ENCODE results near the gene ZNF135.

Gene ZNF135

DNA sequence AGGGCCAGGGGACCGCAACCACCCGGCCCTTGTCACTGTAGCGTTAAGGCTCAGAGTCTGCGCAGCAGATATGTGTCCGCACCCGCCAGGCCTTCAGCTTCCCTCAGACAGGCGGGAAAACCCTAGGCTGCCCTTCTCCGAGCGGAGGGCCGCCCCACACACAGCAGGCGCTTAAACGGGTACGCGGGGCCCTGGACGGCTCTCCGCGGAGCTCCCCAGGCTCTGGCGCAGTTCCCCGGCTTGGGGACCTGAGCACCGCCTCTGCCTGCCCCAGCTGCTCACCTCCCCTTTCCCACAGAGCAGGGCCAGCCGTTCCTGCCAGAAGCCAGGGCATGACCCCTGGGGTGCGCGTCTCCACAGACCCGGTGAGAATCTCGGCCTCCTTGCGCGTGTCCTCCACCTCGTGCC, 593 bp downstream of the ZNF135 start:
- Histone ChIP-seq H3K14ac (ENCODE audit: low read length) (peak overlapping the region; percentile 85), H2BK5ac (ENCODE audit: low read length) (peak overlapping the region; percentile 83), H4K8ac (ENCODE audit: low read depth, low read length) (peak overlapping the region; percentile 83), H3K4me3 (ENCODE audit: low read length in 2 of 2) (peak overlapping the region; percentile 36 to 79), H2AK5ac (ENCODE audit: low read depth, low read length) (peak overlapping the region; percentile 99), H3K79me1 (ENCODE audit: low read depth, low read length) (peaks cover 5% of the 10 kb centered on the region), H3K23ac (ENCODE audit: low read depth, low read length, poor library complexity) (peak overlapping the region; percentile 50), H2BK120ac (ENCODE audit: low read depth, low read length) (no peak overlapping the region), H2AFZ (ENCODE audit: low read length) (peak overlapping the region; percentile 91), H2BK12ac (ENCODE audit: low read length) (peak overlapping the region; percentile 33), H3K9ac (ENCODE audit: low read depth, low read length, poor library complexity) (peak overlapping the region; percentile 76), H4K91ac (ENCODE audit: low read depth, low read length, poor library complexity) (peak overlapping the region; percentile 76), H3K27me3 (ENCODE audit: control insufficient read depth in 3 of 3, insufficient read depth in 3 of 3, low read depth in 1 of 3, low read length in 3 of 3) (no peaks in the 10 kb centered on the region), H3K27ac (replicated peaks; ENCODE audit: low read length) (peak overlapping the region; percentile 64), H3K9me3 (replicated peaks in 1 of 2; ENCODE audit: control insufficient read depth in 2 of 2, insufficient read depth in 1 of 2, low read depth in 1 of 2, low read length in 2 of 2) (peaks cover 25 to 68% of the 10 kb centered on the region in 2 donors), H3K4me2 (ENCODE audit: insufficient read depth, low read length, poor library complexity, severe bottlenecking) (peak overlapping the region; percentile 48), H2BK15ac (ENCODE audit: low read length) (peak overlapping the region; percentile 97), H3K18ac (ENCODE audit: low read length) (peak overlapping the region; percentile 95), H3K4ac (ENCODE audit: low read length) (peak overlapping the region; percentile 91), H3K36me3 (replicated peaks in 1 of 2; ENCODE audit: control insufficient read depth in 2 of 2, insufficient read depth in 2 of 2, low read length in 2 of 2) (peaks cover 0 to 3% of the 10 kb centered on the region in 2 donors), H3K4me1 (ENCODE audit: control insufficient read depth in 2 of 2, insufficient read depth in 1 of 2, low read depth in 1 of 2, low read length in 2 of 2) (peaks cover 0 to 4% of the 10 kb centered on the region in 2 donors)
- WGBS, 2 donors (ENCODE audit: extremely low coverage in 2 of 2, insufficient read length in 2 of 2, insufficient replicate concordance in 1 of 2): no CpG with 5 or more reads among the region's 28 CpGs
- no peak for DNase-seq (ENCODE audit: low spot score)

DNA sequence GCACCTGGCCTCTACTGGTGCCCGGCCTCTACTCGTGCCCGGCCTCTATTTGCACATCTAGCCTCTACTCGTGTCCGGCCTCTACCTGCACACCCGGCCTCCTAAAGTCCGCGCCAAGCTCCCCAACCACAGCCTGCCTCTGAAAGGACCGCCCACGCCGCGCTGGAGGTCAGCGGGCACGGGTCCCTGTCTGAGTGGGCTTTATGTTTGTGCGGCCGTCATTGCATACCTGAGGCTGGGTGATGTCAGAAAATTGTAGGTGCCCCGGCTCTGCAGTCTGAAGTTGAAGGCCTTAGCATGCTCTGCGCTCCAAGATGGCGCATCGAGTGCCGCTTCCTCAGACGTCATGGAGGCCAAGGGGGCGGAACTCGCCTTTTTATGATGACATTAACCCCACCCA, 1.1 kb downstream of the ZNF135 start:
- Histone ChIP-seq H3K4me3 (ENCODE audit: low read length in 2 of 2) (no peak overlapping the region), H3K36me3 (replicated peaks in 1 of 2; ENCODE audit: control insufficient read depth in 2 of 2, insufficient read depth in 2 of 2, low read length in 2 of 2) (peaks cover 0 to 3% of the 10 kb centered on the region in 2 donors), H2BK15ac (ENCODE audit: low read length) (peak overlapping the region; percentile 97), H4K8ac (ENCODE audit: low read depth, low read length) (peak overlapping the region; percentile 83), H2BK12ac (ENCODE audit: low read length) (peak overlapping the region; percentile 33), H2BK120ac (ENCODE audit: low read depth, low read length) (no peak overlapping the region), H3K23ac (ENCODE audit: low read depth, low read length, poor library complexity) (peak overlapping the region; percentile 50), H2BK5ac (ENCODE audit: low read length) (peak overlapping the region; percentile 43), H3K27ac (replicated peaks; ENCODE audit: low read length) (no peak overlapping the region), H3K14ac (ENCODE audit: low read length) (no peak overlapping the region), H3K79me1 (ENCODE audit: low read depth, low read length) (peaks cover 5% of the 10 kb centered on the region), H3K4me2 (ENCODE audit: insufficient read depth, low read length, poor library complexity, severe bottlenecking) (no peak overlapping the region), H3K9me3 (replicated peaks in 1 of 2; ENCODE audit: control insufficient read depth in 2 of 2, insufficient read depth in 1 of 2, low read depth in 1 of 2, low read length in 2 of 2) (peaks cover 25 to 68% of the 10 kb centered on the region in 2 donors), H3K9ac (ENCODE audit: low read depth, low read length, poor library complexity) (peak overlapping the region; percentile 76), H3K4ac (ENCODE audit: low read length) (peak overlapping the region; percentile 54), H2AFZ (ENCODE audit: low read length) (no peak overlapping the region), H2AK5ac (ENCODE audit: low read depth, low read length) (peak overlapping the region; percentile 99), H4K91ac (ENCODE audit: low read depth, low read length, poor library complexity) (peak overlapping the region; percentile 76), H3K4me1 (ENCODE audit: control insufficient read depth in 2 of 2, insufficient read depth in 1 of 2, low read depth in 1 of 2, low read length in 2 of 2) (peaks cover 0 to 4% of the 10 kb centered on the region in 2 donors), H3K18ac (ENCODE audit: low read length) (peak overlapping the region; percentile 95), H3K27me3 (ENCODE audit: control insufficient read depth in 3 of 3, insufficient read depth in 3 of 3, low read depth in 1 of 3, low read length in 3 of 3) (no peaks in the 10 kb centered on the region)
- WGBS, 2 donors (ENCODE audit: extremely low coverage in 2 of 2, insufficient read length in 2 of 2, insufficient replicate concordance in 1 of 2): no CpG with 5 or more reads among the region's 24 CpGs
- DNase-seq (ENCODE audit: low spot score): no peak

DNA sequence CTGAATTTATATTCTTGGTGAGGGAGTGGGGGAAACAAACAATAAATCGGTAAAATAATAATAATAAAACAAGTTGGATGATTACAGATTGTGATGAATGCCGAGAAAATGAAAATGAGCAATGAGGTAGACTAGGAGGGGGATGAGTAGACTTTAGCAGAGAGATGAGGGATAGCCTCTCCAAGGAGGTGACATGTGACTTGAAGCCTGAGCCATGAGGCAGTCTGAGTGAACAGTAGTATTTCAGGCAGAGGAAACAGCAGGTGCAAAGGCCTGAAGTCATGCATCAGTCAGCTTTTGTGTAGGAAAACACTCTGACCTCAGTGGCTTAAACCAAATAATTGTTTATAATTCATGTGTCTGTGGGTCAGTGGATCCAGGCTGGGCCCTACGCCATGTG, 4.6 kb downstream of the ZNF135 start:
- Histone ChIP-seq H3K79me1 (ENCODE audit: low read depth, low read length) (peaks cover 5% of the 10 kb centered on the region), H2AK5ac (ENCODE audit: low read depth, low read length) (no peak overlapping the region), H4K8ac (ENCODE audit: low read depth, low read length) (no peak overlapping the region), H3K4me2 (ENCODE audit: insufficient read depth, low read length, poor library complexity, severe bottlenecking) (no peak overlapping the region), H3K18ac (ENCODE audit: low read length) (no peak overlapping the region), H2BK5ac (ENCODE audit: low read length) (no peak overlapping the region), H3K27ac (replicated peaks; ENCODE audit: low read length) (no peak overlapping the region), H3K36me3 (replicated peaks in 1 of 2; ENCODE audit: control insufficient read depth in 2 of 2, insufficient read depth in 2 of 2, low read length in 2 of 2) (peaks cover 0 to 16% of the 10 kb centered on the region in 2 donors), H2BK15ac (ENCODE audit: low read length) (no peak overlapping the region), H3K4ac (ENCODE audit: low read length) (no peak overlapping the region), H4K91ac (ENCODE audit: low read depth, low read length, poor library complexity) (no peak overlapping the region), H3K9me3 (replicated peaks in 1 of 2; ENCODE audit: control insufficient read depth in 2 of 2, insufficient read depth in 1 of 2, low read depth in 1 of 2, low read length in 2 of 2) (peaks cover 48 to 78% of the 10 kb centered on the region in 2 donors), H3K14ac (ENCODE audit: low read length) (no peak overlapping the region), H2BK120ac (ENCODE audit: low read depth, low read length) (no peak overlapping the region), H3K27me3 (ENCODE audit: control insufficient read depth in 3 of 3, insufficient read depth in 3 of 3, low read depth in 1 of 3, low read length in 3 of 3) (no peaks in the 10 kb centered on the region), H2BK12ac (ENCODE audit: low read length) (no peak overlapping the region), H3K4me3 (ENCODE audit: low read length in 2 of 2) (no peak overlapping the region), H3K9ac (ENCODE audit: low read depth, low read length, poor library complexity) (no peak overlapping the region), H2AFZ (ENCODE audit: low read length) (no peak overlapping the region), H3K23ac (ENCODE audit: low read depth, low read length, poor library complexity) (no peak overlapping the region), H3K4me1 (ENCODE audit: control insufficient read depth in 2 of 2, insufficient read depth in 1 of 2, low read depth in 1 of 2, low read length in 2 of 2) (peaks cover 0 to 4% of the 10 kb centered on the region in 2 donors)
- DNase-seq (ENCODE audit: low spot score): no peak
- WGBS, 2 donors (ENCODE audit: extremely low coverage in 2 of 2, insufficient read length in 2 of 2, insufficient replicate concordance in 1 of 2): no CpG with 5 or more reads among the region's 3 CpGs

DNA sequence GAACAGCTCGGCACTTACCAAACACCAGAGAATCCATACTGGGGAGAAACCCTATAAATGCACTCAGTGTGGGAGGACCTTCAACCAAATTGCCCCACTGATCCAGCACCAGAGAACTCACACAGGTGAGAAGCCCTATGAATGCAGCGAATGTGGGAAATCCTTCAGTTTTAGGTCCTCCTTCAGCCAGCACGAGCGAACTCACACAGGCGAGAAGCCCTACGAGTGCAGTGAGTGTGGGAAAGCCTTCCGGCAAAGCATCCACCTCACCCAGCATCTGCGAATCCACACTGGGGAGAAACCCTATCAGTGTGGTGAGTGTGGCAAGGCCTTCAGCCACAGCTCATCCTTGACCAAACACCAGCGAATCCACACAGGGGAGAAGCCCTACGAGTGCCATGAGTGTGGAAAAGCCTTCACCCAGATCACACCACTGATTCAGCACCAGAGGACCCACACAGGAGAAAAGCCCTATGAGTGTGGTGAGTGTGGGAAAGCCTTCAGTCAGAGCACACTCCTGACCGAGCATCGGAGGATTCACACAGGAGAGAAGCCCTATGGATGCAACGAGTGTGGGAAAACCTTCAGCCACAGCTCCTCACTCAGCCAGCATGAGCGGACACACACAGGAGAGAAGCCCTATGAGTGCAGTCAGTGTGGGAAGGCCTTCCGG, 8.3 kb downstream of the ZNF135 start:
- Histone ChIP-seq H2BK12ac (ENCODE audit: low read length) (no peak overlapping the region), H3K4me1 (ENCODE audit: control insufficient read depth in 2 of 2, insufficient read depth in 1 of 2, low read depth in 1 of 2, low read length in 2 of 2) (no peaks in the 10 kb centered on the region), H3K9me3 (replicated peaks in 1 of 2; ENCODE audit: control insufficient read depth in 2 of 2, insufficient read depth in 1 of 2, low read depth in 1 of 2, low read length in 2 of 2) (peaks cover 49 to 71% of the 10 kb centered on the region in 2 donors), H3K27me3 (ENCODE audit: control insufficient read depth in 3 of 3, insufficient read depth in 3 of 3, low read depth in 1 of 3, low read length in 3 of 3) (no peaks in the 10 kb centered on the region), H3K9ac (ENCODE audit: low read depth, low read length, poor library complexity) (no peak overlapping the region), H2BK120ac (ENCODE audit: low read depth, low read length) (no peak overlapping the region), H4K91ac (ENCODE audit: low read depth, low read length, poor library complexity) (no peak overlapping the region), H3K36me3 (replicated peaks in 1 of 2; ENCODE audit: control insufficient read depth in 2 of 2, insufficient read depth in 2 of 2, low read length in 2 of 2) (peaks cover 0 to 16% of the 10 kb centered on the region in 2 donors), H2BK5ac (ENCODE audit: low read length) (no peak overlapping the region), H2AFZ (ENCODE audit: low read length) (no peak overlapping the region), H2BK15ac (ENCODE audit: low read length) (no peak overlapping the region), H3K23ac (ENCODE audit: low read depth, low read length, poor library complexity) (no peak overlapping the region), H3K4ac (ENCODE audit: low read length) (no peak overlapping the region), H3K79me1 (ENCODE audit: low read depth, low read length) (peaks cover 2% of the 10 kb centered on the region), H4K8ac (ENCODE audit: low read depth, low read length) (no peak overlapping the region), H3K4me2 (ENCODE audit: insufficient read depth, low read length, poor library complexity, severe bottlenecking) (no peak overlapping the region), H3K14ac (ENCODE audit: low read length) (no peak overlapping the region), H3K4me3 (ENCODE audit: low read length in 2 of 2) (no peak overlapping the region), H3K27ac (replicated peaks; ENCODE audit: low read length) (no peak overlapping the region), H2AK5ac (ENCODE audit: low read depth, low read length) (no peak overlapping the region), H3K18ac (ENCODE audit: low read length) (no peak overlapping the region)
- no CpG with 5 or more reads among the region's 15 CpGs for WGBS, 2 donors (ENCODE audit: extremely low coverage in 2 of 2, insufficient read length in 2 of 2, insufficient replicate concordance in 1 of 2)
- DNase-seq (ENCODE audit: low spot score): no peak
